Lung (tissue), 12 donors: ENCODE results near the gene OXNAD1. TPM values are rescaled to one million over a fixed set of nuclear protein-coding genes. Genes with fewer than 3 reads are reported as not detected.

ENCODE experiments used
- ATAC-seq: fragments of 200-7000 bp; cut with Tn5 transposase; one replicate; pipeline ENCODE4 v1.9.1; 2020; ENCODE audit warnings: moderate number of reproducible peaks; ENCODE audit not compliant: insufficient read depth, low FRiP score
- DNase-seq, 3 donors: peaks; one replicate each; pipeline ENCODE4 v3.0.0-alpha.2; 2013 to 2017
- H3K27ac ChIP-seq, 2 donors: one replicate each; pipeline ENCODE4 v1.5.1; 2013; ENCODE audit warnings: mild to moderate bottlenecking in 2 of 2, moderate library complexity in 2 of 2, control low read depth in 1 of 2, inconsistent platforms in 1 of 2, low read depth in 1 of 2, low read length in 1 of 2
- H3K27me3 ChIP-seq, 3 donors: one replicate each; pipeline ENCODE4 v1.5.1; 2013; ENCODE audit warnings: low read length in 2 of 3; ENCODE audit not compliant: control insufficient read depth in 3 of 3, insufficient read depth in 3 of 3
- H3K36me3 ChIP-seq, 4 donors: one replicate each; pipeline ENCODE4 v1.5.1; 2013; ENCODE audit warnings: low read length in 4 of 4, mild to moderate bottlenecking in 1 of 4, moderate library complexity in 1 of 4; ENCODE audit not compliant: control insufficient read depth in 4 of 4, insufficient read depth in 4 of 4
- H3K4me1 ChIP-seq, 5 donors: one replicate each; pipeline ENCODE4 v1.5.1; 2013; ENCODE audit warnings: low read length in 5 of 5, mild to moderate bottlenecking in 2 of 5, moderate library complexity in 1 of 5; ENCODE audit not compliant: control insufficient read depth in 5 of 5, insufficient read depth in 5 of 5
- H3K4me3 ChIP-seq: one replicate; pipeline ENCODE4 v1.5.1; 2013; ENCODE audit warnings: mild to moderate bottlenecking, control low read depth, moderate library complexity
- H3K9ac ChIP-seq, 2 donors: one replicate each; pipeline ENCODE4 v1.5.1; 2013; ENCODE audit warnings: low read length in 2 of 2, control low read depth in 1 of 2; ENCODE audit not compliant: insufficient read depth in 1 of 2
- H3K9me3 ChIP-seq, 4 donors: one replicate each; pipeline ENCODE4 v1.5.1; 2013; ENCODE audit warnings: low read length in 3 of 4, mild to moderate bottlenecking in 1 of 4, moderate library complexity in 1 of 4; ENCODE audit not compliant: control insufficient read depth in 4 of 4, insufficient read depth in 3 of 4
- CTCF ChIP-seq: IDR thresholded peaks from 2 replicates; pipeline ENCODE4 v1.5.1; 2012; ENCODE audit warnings: mild to moderate bottlenecking; ENCODE audit errors: control extremely low read depth, extremely low read depth
- WGBS, 2 donors: extraction: QIAGEN DNeasy Blood & Tissue Kit; methylation state at CpG; one replicate each; pipeline ENCODE4 v1.1.7; 2013; 5-methylcytosine and 5-hydroxymethylcytosine counted together
- polyA plus RNA-seq, 2 donors: library from polyadenylated mRNA; stranded (reverse); fragments of 200-250 nt; gene quantifications; one replicate each; pipeline ENCODE4 v1.2.1, GENCODE V29; 2013
- total RNA-seq, 2 donors: library from RNA; depleted of rRNA in 1 of 2; stranded (reverse); fragments of >200 nt in 1 of 2; gene quantifications; one replicate each; pipeline ENCODE4 v1.2.1, GENCODE V29; 2014 to 2021
- donor health status: control.
- donor health status: control.
- donor health status: Bipolar disorder and iron deficiency.
- donor health status: healthy.
- donor health status: DM: yes; HTN: yes; CAD: no.

Gene OXNAD1
- total and polyA plus RNA-seq, 4 donors, result 4.4 to 23.4 (median 9.4) TPM

DNA sequence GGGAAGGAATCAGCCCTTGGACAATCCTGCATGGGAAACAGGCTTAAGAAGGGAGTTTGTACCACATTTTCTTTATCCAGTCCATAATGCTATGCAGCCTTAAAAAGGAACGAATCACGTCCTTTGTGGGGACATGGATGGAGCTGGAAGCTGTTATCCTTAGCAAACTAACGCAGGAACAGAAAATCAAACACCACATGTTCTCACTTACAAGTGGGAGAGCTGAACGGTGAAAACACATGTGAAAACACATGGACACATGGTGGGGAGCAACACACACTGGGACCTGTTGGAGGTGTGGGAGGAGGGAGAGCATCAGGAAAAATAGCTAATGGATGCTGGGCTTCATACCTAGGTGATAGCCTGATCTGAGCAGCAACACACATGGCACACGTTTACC, 70.3 kb downstream of the OXNAD1 start:
- Histone ChIP-seq H3K27ac (no peak overlapping the region), H3K27me3 (no peaks in the 10 kb centered on the region), H3K9me3 (peaks cover 0 to 5% (median 1%) of the 10 kb centered on the region in 4 donors), H3K9ac (no peak overlapping the region), H3K36me3 (peaks cover 0 to 12% (median 5%) of the 10 kb centered on the region in 4 donors), H3K4me3 (no peak overlapping the region), H3K4me1 (peaks cover 0 to 33% (median 23%) of the 10 kb centered on the region in 5 donors)
- no peak for ATAC-seq
- TF ChIP-seq CTCF, result no peak
- WGBS, 2 donors, result 86 to 91% methylated on average over 5 of the region's 5 CpGs
- DNase-seq, result no peak

- 83 to 84% methylated on average over 14 of the region's 14 CpGs for WGBS, 2 donors
- peaks cover 0 to 31% (median 18%) of the 10 kb centered on the region in 5 donors for H3K4me1 ChIP-seq
- DNase-seq (peak; percentile 81 to 92 (median 89)), ATAC-seq (no peak)
- no peaks in the 10 kb centered on the region for H3K27me3 ChIP-seq
- no peak overlapping the region for H3K4me3 ChIP-seq
- H3K9ac ChIP-seq, result no peak overlapping the region
- peaks cover 0 to 12% (median 5%) of the 10 kb centered on the region in 4 donors for H3K36me3 ChIP-seq
- peaks cover 0 to 5% (median 1%) of the 10 kb centered on the region in 4 donors for H3K9me3 ChIP-seq
- TF ChIP-seq CTCF, result no peak
- H3K27ac ChIP-seq, result peak overlapping the region in 1 of 2 donors; percentile 57
Observed at GRCh38 chr3:16335772-16336645, 71.0 kb downstream of the OXNAD1 start.

- Histone ChIP-seq H3K36me3 (peaks cover 0 to 11% (median 3%) of the 10 kb centered on the region in 4 donors), H3K4me3 (no peak overlapping the region), H3K27me3 (no peaks in the 10 kb centered on the region), H3K9me3 (peaks cover 0 to 2% (median under 1%) of the 10 kb centered on the region in 4 donors), H3K27ac (peak overlapping the region in 1 of 2 donors; percentile 76), H3K9ac (peak overlapping the region in 1 of 2 donors; percentile 17), H3K4me1 (peaks cover 0 to 31% (median 16%) of the 10 kb centered on the region in 5 donors)
- no peak for ATAC-seq
- TF ChIP-seq CTCF, result no peak
- DNase-seq, result peak; percentile 36 to 72 (median 68)
- 91 to 92% methylated on average over 6 of the region's 6 CpGs for WGBS, 2 donors
Observed at GRCh38 chr3:16336825-16337224, 71.8 kb downstream of the OXNAD1 start.
